GM03348 (cell line): ENCODE results near the gene ZNF524.

Experiments
- DNase-seq: peaks from one replicate; pipeline ENCODE4 v3.0.0; 2012; ENCODE audit warnings: low spot score

The ZNF524 gene

GRCh38 chr19:55642153-55643002 is 42.3 kb downstream of the ZNF524 start:
- no peak for DNase-seq

GRCh38 chr19:55643003-55643886 is 43.2 kb downstream of the ZNF524 start, which contains the start of gene ZNF581:
TSS of gene ZNF581 (plus strand) at chr19:55643649. CDS start at chr19:55644572, 923 bp downstream.
- DNase-seq = peak; percentile 87

DNA sequence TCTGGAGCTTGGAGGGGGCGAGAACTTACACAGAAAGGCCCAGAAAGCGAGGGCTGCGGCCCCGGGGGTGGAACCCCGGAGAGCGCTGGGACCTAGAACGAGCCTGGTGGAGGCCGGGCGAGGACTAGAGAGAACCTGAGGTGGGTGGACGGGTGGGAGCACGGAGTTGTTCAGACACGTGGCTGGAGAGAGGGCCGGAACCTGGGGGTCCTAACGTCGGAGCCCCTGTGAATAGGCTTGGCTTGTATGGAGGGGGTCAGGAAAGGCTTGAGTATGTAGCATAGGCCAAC is 43.7 kb downstream of the ZNF524 start:
- DNase-seq = peak; percentile 20

GRCh38 chr19:55644191-55644833 is 44.2 kb downstream of the ZNF524 start:
- DNase-seq = no peak

- DNase-seq = no peak
Observed at GRCh38 chr19:55644842-55645511, 44.9 kb downstream of the ZNF524 start.

- no peak for DNase-seq
Observed at GRCh38 chr19:55645512-55645881, 45.4 kb downstream of the ZNF524 start.

DNA sequence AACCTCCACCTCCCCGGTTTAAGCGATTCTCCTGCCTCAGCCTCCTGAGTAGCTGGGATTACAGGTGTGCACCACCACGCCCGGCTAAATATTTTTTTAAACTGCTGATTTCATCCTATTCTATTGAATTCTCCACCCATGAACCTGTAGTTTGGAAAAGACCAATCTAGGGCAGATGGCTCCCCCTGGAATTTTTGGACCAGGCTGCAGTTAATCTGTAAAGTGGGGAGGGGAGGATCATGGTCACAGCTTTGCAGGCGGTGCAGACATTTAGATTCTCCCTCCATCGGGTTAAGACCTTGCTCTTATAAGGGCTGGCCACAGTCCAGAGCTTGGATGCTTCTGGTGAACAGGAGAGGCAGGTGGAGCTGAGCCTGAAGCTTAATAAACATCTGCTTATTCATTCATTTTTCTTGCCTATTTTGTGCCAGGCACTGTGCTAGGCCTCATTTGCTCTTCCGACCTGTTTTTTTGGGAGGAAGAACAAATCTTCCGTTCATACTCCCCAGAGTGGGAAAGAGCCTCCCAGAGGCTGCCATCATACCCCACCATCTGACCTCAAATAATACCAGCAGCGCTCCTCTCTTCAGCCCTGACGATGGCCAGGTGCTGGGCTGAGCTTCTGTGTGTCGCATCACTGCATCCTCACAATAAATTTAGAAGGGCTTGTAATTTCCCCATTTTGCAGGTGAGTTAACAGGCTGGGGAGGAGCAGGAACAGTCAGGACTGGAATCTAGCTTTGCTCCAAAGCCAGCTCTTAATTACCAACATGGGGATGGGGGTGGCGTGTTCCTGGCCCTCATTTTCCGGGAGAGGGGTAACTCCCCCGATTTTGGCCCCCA is 47.0 kb downstream of the ZNF524 start:
- no peak for DNase-seq

DNA sequence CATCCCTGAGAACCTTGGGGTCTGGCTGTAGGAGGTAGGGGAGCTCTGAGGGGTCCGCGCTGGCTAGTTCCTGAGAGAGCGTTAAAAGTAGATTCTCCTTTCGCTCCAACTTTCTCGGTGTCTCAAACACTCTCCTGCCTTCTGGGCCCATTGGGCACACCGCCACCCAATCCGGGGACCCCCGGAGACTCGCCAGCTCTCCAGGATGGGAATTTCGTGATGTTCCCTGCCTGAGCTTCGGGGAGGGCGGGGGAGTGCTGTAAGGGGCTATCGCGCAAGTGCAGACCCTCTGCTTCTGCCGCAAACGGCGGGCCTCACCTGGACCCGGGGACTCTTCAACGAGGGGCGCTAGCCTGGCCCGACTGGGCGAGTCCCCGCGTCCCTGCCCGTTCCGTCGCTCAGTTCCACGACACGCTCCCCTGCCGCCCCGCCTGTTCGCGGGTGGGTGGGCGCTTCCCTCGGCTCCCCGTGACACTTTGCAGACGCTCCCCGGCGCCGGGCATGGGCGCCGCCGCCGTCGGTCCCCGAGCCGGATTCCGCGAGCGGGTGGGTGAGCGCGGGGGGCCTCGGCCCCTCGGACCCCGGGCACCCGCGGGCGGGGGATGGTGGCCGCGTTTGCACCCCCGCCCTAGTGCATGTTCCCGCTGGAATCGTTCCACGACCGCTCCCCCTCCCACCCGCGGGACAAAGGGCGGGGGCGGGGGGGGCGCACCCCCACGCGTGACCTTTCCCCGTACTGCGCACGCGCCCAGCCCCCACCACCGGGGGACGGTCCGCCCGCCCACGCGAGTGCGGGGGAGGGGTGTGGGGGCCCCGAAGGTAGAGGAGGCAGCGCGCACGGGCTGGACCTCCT is 47.9 kb downstream of the ZNF524 start, which contains the start of gene CCDC106:
CCDC106 (plus strand) TSS at position 481 of the 853 bp plus-strand sequence. CDS start 835 bp downstream, outside the sequence.
- peak; percentile 78 for DNase-seq

DNA sequence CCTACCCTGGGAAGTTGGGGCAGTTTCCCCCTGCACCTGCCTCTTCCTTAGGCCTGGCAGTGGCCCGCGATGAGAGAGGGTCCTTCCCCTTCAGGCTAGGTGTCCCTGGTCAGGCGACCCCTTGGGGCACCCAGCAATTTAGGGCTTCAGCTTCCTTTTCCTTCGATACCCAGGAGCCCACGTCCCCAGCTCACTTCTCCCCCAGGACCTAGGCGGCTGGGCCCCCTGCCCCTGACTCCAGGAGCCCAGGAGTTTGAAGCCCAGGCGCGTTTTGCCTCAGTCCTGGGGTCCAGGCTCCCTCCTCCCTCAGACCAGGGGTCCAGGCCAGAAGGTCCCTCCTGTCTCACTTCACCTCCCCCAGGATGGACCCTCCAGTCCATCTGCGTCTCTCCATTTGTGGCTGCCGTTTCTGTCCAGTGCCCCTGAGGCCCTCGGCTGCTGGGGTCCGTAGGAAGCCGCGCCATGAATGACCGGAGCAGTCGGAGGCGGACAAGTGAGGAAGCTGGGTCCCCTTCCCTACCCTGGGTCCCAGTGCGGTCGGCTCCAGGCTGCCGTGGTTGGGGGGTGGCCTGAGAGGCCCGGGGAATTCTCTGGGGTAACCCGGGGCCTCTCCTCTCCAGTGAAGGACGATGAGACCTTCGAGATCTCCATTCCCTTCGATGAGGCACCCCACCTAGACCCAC is 48.6 kb downstream of the ZNF524 start:
- no peak for DNase-seq

DNA sequence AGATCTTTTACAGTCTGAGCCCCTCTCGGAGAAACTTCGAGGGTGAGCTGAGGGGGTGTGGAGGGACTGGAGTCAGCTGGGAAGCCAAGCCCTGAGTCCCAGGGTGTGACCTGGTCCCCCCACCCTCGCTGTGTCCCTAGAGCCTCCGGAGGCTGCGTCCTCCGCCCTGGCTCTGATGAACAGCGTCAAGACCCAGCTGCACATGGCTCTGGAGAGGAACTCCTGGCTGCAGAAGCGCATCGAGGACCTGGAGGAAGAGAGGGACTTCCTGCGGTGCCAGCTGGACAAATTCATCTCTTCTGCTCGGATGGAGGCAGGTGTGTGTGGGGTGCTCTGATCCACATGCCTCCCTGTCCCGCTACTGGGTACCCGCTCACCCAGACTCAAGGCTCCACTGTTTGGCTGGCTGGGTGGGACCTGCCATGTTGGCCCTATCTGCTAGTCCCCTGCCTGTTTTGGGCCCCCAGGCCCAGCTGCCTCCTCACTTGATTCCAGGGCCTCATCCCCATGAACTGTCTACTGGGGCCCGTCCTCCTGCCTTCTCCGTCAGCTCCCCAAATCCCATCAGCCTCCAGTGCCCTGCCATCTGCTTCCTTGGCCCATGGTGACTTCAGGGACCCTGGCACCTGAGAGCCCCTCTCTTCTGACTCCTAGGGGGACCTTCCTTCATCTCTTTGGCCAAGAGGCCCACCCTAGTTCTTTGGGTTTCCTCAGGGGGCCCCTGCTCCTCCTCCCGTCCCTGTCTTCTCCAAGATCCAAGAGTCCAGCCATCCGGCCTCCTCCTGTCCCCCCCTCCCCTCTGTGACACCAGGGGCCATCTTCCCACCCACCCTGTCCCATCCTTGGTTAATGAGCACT is 49.4 kb downstream of the ZNF524 start:
- DNase-seq = no peak

- DNase-seq = no peak
Observed at GRCh38 chr19:55650126-55650557, 50.1 kb downstream of the ZNF524 start.

- no peak for DNase-seq
Observed at GRCh38 chr19:55650602-55651230, 50.6 kb downstream of the ZNF524 start.

GRCh38 chr19:55651236-55651635 is 51.1 kb downstream of the ZNF524 start:
- DNase-seq = no peak

- no peak for DNase-seq
Observed at GRCh38 chr19:55652311-55653128, 52.4 kb downstream of the ZNF524 start.
